Measurements from ENCODE around the gene ZNF276.

GRCh38 chr16:89739383-89739782 lies 18.0 kb downstream of the ZNF276 start:
- TF ChIP-seq EZH2phosphoT487 (IDR thresholded peaks at IDR 0.05; ENCODE audit: borderline replicate concordance, low read length) (no peak), EZH2 (IDR thresholded peaks at IDR 0.05; ENCODE audit: low read length, unreplicated experiment) (no peak)

Data from PC-3 (cell line).